Breast epithelium (tissue), 4 donors: Measurements from ENCODE around the gene LIMCH1. TPM values are rescaled to one million over a fixed set of nuclear protein-coding genes. Genes with fewer than 3 reads are reported as not detected.
"Not testable (repeated sequence)": the region's sequence is repeated elsewhere in the genome, so short reads cannot be mapped to it uniquely, and the experiment has no call there.

Experiments used
- DNase-seq, 2 donors: peaks; one replicate each; pipeline ENCODE4 v3.0.0-alpha.2; 2019; ENCODE audit warnings: low spot score in 2 of 2
- H3K27ac ChIP-seq, 2 donors: fragments of 200-600 bp; sonication (generic) in 1 of 2; one replicate each; pipeline ENCODE4 v1.5.1; 2016 to 2019; ENCODE audit warnings: mild to moderate bottlenecking in 1 of 2
- H3K27me3 ChIP-seq, 2 donors: fragments of 200-600 bp; sonication (generic) in 1 of 2; one replicate each; pipeline versions ENCODE4 v1.5.1 to v1.6.0; 2017 to 2019; ENCODE audit warnings: control low read depth in 1 of 2, mild to moderate bottlenecking in 1 of 2
- H3K36me3 ChIP-seq: fragments of 200-600 bp; one replicate; pipeline ENCODE4 v1.5.1; 2019
- H3K4me1 ChIP-seq, 2 donors: fragments of 200-600 bp; sonication (generic); one replicate each; pipeline ENCODE4 v1.5.1; 2016 to 2019; ENCODE audit warnings: control low read depth in 1 of 2
- H3K4me3 ChIP-seq, 3 donors: fragments of 200-600 bp; sonication (generic); 1 replicate in 2 of 3; 2 replicates in 1 of 3; pipeline ENCODE4 v1.5.1; 2016 to 2019; ENCODE audit warnings: mild to moderate bottlenecking in 3 of 3, moderate library complexity in 2 of 3
- H3K9me3 ChIP-seq, 2 donors: fragments of 200-600 bp; sonication (generic) in 1 of 2; one replicate each; pipeline ENCODE4 v1.5.1; 2016 to 2019; ENCODE audit warnings: control low read depth in 1 of 2
- CTCF ChIP-seq, 3 donors: fragments of 450-650 bp; IDR thresholded peaks; one replicate each; pipeline ENCODE4 v1.5.1; 2016 to 2017; ENCODE audit warnings: antibody characterized with exemption in 3 of 3, mild to moderate bottlenecking in 3 of 3, moderate library complexity in 3 of 3
- POLR2A ChIP-seq: fragments of 450-650 bp; IDR thresholded peaks from one replicate; pipeline ENCODE4 v1.6.1; 2016; ENCODE audit warnings: antibody characterized with exemption, mild to moderate bottlenecking, moderate library complexity
- POLR2AphosphoS5 ChIP-seq, 3 donors: sonication (generic); formaldehyde crosslinking; IDR thresholded peaks; one replicate each; pipeline ENCODE4 v1.6.1; 2017; ENCODE audit warnings: antibody characterized with exemption in 3 of 3
- intact Hi-C: fragments of 100-400 bp; cut with DNase I; formaldehyde crosslinking; loops from one replicate; pipeline ENCODE4 v1.15.1; 2023; ENCODE audit warnings: low total_unique reads
- total RNA-seq, 3 donors: library from RNA; depleted of rRNA; stranded (reverse); fragments of >200 nt; gene quantifications; one replicate each; pipeline ENCODE4 v1.1.0, GENCODE V29; 2016

LIMCH1 gene
- total RNA-seq, 3 donors from 2014 or later, result 34.6 to 72.2 (median 71.8) TPM

GRCh38 chr4:41696763-41697162, 158.8 kb downstream of the LIMCH1 start:
- H3K4me3 ChIP-seq, result no peak overlapping the region
- H3K27ac ChIP-seq, result no peak overlapping the region
- H3K36me3 ChIP-seq, result no peaks in the 10 kb centered on the region
- intact Hi-C loops, result no loop called here
- TF ChIP-seq CTCF (IDR thresholded peaks at IDR 0.05) (no peak), POLR2A (no peak), POLR2AphosphoS5 (IDR thresholded peaks at IDR 0.05) (no peak)
- DNase-seq, result no peak
- no peaks in the 10 kb centered on the region for H3K9me3 ChIP-seq
- H3K27me3 ChIP-seq, result no peaks in the 10 kb centered on the region
- no peaks in the 10 kb centered on the region for H3K4me1 ChIP-seq

GRCh38 chr4:41701983-41702382, 164.0 kb downstream of the LIMCH1 start:
- intact Hi-C loops, result no loop called here
- Histone ChIP-seq H3K27ac (no peak overlapping the region), H3K4me1 (no peaks in the 10 kb centered on the region), H3K36me3 (no peaks in the 10 kb centered on the region), H3K27me3 (peaks cover 0 to 7% of the 10 kb centered on the region in 2 donors), H3K4me3 (no peak overlapping the region), H3K9me3 (no peaks in the 10 kb centered on the region)
- TF ChIP-seq POLR2A, result no peak
- no peak for TF ChIP-seq CTCF (IDR thresholded peaks at IDR 0.05)
- no peak for TF ChIP-seq POLR2AphosphoS5 (IDR thresholded peaks at IDR 0.05)
- DNase-seq, result no peak

GRCh38 chr4:41702770-41703169, 164.8 kb downstream of the LIMCH1 start:
- intact Hi-C loops, result no loop called here
- no peaks in the 10 kb centered on the region for H3K9me3 ChIP-seq

GRCh38 chr4:41703785-41704184, 165.8 kb downstream of the LIMCH1 start:
- Histone ChIP-seq H3K36me3 (no peaks in the 10 kb centered on the region), H3K27me3 (peaks cover 0 to 7% of the 10 kb centered on the region in 2 donors), H3K9me3 (no peaks in the 10 kb centered on the region), H3K27ac (no peak overlapping the region), H3K4me3 (no peak overlapping the region), H3K4me1 (no peaks in the 10 kb centered on the region)
- intact Hi-C loops, result no loop called here
- no peak for DNase-seq
- no peak for TF ChIP-seq CTCF (IDR thresholded peaks at IDR 0.05)

More at GRCh38 chr4:41702770-41703169, 164.8 kb downstream of the LIMCH1 start:
- Histone ChIP-seq H3K4me1 (no peaks in the 10 kb centered on the region), H3K4me3 (no peak overlapping the region), H3K27me3 (peaks cover 0 to 7% of the 10 kb centered on the region in 2 donors), H3K27ac (no peak overlapping the region), H3K36me3 (no peaks in the 10 kb centered on the region)
- no peak for DNase-seq
- TF ChIP-seq CTCF (IDR thresholded peaks at IDR 0.05), result no peak
- no peak for TF ChIP-seq POLR2AphosphoS5 (IDR thresholded peaks at IDR 0.05)
- no peak for TF ChIP-seq POLR2A

GRCh38 chr4:41709844-41710481, 172.0 kb downstream of the LIMCH1 start:
- no peak overlapping the region for H3K27ac ChIP-seq
- H3K9me3 ChIP-seq, result no peaks in the 10 kb centered on the region
- intact Hi-C loops, result no loop called here
- DNase-seq, result no peak
- TF ChIP-seq POLR2A, result no peak
- no peak for TF ChIP-seq POLR2AphosphoS5 (IDR thresholded peaks at IDR 0.05)
- no peak for TF ChIP-seq CTCF (IDR thresholded peaks at IDR 0.05)
- H3K36me3 ChIP-seq, result no peaks in the 10 kb centered on the region
- no peaks in the 10 kb centered on the region for H3K4me1 ChIP-seq
- peaks cover 0 to 7% of the 10 kb centered on the region in 2 donors for H3K27me3 ChIP-seq
- H3K4me3 ChIP-seq, result no peak overlapping the region

- H3K27me3 ChIP-seq, H3K4me1 ChIP-seq, H3K27ac ChIP-seq, H3K9me3 ChIP-seq, intact Hi-C loops, H3K36me3 ChIP-seq, DNase-seq, H3K4me3 ChIP-seq: not testable (repeated sequence)
Measured at GRCh38 chr4:41711654-41712053, 173.7 kb downstream of the LIMCH1 start.
